LNCaP clone FGC (cell line): ENCODE data around the gene RET.

Experiments used
- DNase-seq: peaks from one replicate; pipeline ENCODE4 v3.0.0-alpha.2; 2011; ENCODE audit warnings: low read depth
- H3K4me3 ChIP-seq: 2 replicates; pipeline ENCODE4 v1.5.1; 2011; ENCODE audit warnings: mild to moderate bottlenecking, low read depth, low read length, control low read depth
- CTCF ChIP-seq: IDR thresholded peaks from 2 replicates; pipeline ENCODE4 v1.5.1; 2012; ENCODE audit warnings: mild to moderate bottlenecking; ENCODE audit not compliant: control insufficient read depth, insufficient read depth; ENCODE audit errors: extremely low read depth

RET gene

DNA sequence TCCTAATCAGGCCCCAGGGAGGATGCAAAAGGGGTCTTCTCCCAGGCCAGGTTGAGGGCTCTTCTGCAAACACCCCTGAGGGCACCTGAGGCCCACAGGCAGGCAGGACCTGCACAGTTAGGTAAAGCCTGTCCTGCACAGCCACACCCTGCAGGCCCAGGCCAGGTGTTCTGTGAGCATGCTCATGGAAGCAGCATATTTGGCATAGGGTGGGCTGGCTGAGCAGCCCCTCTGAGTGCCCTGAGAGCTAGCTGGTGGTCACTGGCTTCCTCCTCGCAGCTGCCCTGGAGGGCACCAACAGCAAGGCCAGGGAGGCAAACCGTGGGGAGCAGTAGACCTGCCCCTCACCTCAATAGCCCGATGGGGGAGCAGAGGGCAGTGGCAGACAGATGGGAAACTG is 3.7 kb upstream of the RET start:
- TF ChIP-seq CTCF = no peak

GRCh38 chr10:43073721-43074120 is 3.1 kb upstream of the RET start:
- no peak for TF ChIP-seq CTCF
- DNase-seq = no peak
- no peak overlapping the region for H3K4me3 ChIP-seq

More for the DNA sequence above, 3.7 kb upstream of the RET start:
- no peak for DNase-seq
- no peak overlapping the region for H3K4me3 ChIP-seq

- DNase-seq = no peak
- H3K4me3 ChIP-seq = no peak overlapping the region
- no peak for TF ChIP-seq CTCF
These were observed 2.5 kb upstream of the RET start for GRCh38 chr10:43074409-43074808.

GRCh38 chr10:43074827-43075611 is 1.9 kb upstream of the RET start:
- no peak for TF ChIP-seq CTCF
- DNase-seq = no peak

DNA sequence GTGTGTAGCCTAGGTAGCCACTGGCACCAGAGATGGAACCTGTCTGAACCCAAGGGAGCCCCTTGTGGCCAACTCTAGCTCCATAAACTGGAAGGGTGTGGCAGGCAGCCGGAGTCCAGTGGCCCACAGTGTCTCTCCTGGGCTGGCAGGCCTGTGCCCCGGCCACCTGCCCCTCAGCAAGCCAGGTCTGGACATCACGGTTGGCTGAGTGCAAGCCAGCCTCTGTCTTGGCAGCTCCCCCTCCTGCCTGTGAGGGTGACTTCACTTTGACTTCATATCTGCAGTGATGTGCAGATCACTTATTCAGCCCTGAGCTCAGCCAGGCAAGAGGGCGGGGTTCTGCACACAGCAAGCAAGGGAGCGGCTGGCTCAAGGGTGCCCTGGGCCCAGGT is 1.3 kb upstream of the RET start:
- no peak for DNase-seq
- peak; percentile 38 for TF ChIP-seq CTCF
- H3K4me3 ChIP-seq = no peak overlapping the region

More at GRCh38 chr10:43074827-43075611, 1.9 kb upstream of the RET start:
- H3K4me3 ChIP-seq = no peak overlapping the region

DNA sequence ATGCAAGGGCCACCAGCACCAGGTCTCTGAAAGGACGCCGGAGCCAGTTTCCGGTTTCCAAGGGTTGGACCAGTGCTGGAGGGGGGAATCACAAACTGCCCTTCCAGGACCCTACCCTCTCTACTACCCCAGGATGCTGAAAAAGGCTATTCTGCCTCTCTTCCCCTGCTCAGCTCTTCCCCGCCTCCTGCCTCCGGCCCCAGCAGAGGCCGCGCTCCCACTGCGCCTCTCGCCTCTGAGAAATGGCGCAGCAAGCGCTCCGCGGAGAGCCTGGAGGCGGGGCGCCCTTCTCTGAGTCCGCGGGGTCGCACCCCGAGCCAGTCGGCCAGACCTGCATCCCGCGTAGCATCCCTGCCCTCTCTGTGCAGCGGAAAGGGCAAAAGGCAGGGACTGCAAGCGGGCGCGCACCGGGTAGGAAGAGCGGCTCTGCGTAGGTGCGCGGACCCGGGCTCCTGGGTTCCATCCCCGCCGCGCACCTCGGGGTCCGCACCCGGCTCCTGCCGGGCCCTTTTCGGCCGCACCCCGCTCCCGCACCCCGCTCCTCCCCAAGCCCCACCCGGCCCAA is 476 bp upstream of the RET start:
- no peak overlapping the region for H3K4me3 ChIP-seq
- no peak for DNase-seq
- no peak for TF ChIP-seq CTCF

DNA sequence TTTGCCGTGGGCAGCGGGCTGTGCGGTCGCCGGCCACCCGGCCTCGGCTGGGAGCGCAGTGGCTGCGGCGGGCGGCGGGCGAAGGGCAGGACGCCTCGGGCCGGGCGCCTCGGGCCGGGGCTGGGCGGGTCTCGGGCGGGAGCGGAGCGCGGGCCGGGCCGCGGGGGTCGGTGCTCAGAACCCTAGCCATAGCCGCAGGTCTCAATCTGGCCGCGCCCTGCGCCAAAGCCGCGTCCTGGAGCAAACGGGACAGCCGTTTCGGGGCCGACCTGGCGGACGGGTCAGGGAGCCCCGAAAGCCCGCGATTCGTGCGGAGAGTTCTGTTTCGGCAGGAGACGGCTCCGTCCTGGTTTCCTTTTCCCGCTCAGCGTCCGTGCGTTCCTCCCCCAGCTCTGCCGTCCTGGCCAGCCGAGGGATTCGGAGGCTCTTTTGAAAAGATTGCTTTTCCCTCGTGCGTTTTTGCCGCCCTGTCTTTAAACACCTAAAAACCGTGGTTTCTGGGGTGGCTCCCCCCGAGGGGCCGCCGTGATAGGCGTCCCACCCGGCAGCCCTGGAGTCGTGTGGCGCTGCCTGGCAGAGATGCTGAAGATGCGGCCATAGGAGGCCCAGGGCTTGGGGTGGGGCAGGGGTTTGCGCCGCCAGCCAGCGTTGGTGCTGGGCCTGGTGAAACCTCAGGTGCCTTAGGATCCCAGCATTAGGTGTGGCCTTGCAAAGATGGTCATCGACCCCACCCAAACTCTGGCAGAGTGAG is 727 bp downstream of the RET start:
- no peak overlapping the region for H3K4me3 ChIP-seq
- TF ChIP-seq CTCF = no peak
- DNase-seq = no peak
